Measurements from ENCODE around the gene FRG1.
"Not testable (repeated sequence)": the region's sequence is repeated elsewhere in the genome, so short reads cannot be mapped to it uniquely, and the experiment has no call there.

The FRG1 gene

DNA sequence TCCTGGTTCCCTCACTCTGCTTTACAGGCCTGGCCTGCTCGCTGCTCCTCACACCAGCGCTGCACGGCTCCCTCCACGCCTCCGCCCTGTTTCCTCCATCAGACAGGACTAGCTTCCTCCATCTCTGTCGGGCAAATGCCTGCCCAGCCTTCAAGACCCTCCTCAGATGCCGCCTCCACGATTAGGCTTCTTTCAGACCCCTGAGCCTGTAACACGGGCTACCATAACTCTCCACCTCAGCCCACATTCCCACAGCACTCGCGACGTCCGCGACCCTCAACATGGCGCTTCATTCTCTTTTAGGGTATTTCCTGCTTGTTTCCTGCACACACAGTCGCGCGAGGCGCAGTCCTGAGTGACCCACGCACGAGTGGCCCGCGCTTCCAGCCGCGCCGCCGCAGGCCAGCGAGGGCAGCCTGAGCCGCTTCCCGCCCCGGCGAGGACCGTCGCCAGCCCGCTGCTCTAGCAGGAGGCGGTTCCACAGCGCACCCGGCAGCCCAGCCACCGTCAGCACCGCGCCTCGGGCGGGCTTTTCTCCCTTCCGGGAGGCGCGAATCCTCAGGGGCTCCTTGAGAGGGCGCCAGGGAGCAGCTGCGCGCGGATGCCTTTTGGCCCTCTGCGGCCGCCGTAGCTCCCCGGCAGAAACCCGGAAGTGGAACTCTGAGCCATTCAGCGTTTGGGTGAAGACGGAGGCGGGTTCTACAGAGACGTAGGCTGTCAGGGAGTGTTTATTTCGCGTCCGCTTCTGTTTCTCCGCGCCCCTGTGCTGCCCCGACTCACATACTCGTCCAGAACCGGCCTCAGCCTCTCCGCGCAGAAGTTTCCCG, at the start of gene FRG1:
Gene FRG1 (plus strand): TSS at position 695 of the 827 bp plus-strand sequence. CDS start 138 bp downstream, outside the sequence.
- DNase-seq: no peak

DNA sequence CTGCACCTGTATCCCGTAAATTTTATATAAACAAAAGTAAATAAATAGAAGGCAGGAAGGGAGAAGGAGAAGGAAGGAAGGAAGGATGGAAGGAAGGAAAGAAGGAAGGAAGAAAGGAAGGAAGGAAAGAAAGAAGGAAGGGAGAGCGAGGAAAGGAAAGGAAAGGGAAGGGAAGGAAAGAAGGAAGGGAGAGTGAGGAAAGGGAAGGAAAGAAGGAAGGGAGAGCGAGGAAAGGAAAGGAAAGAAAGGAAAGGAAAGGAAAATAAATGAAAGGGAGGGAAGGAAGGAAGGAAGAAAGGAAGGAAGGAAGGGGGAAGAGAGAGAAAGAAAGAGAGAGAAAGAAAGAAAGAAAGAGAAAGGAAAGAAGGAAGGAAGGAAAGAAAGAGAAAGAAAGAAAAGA, 43.0 kb upstream of the FRG1 start:
- no peak for DNase-seq

DNA sequence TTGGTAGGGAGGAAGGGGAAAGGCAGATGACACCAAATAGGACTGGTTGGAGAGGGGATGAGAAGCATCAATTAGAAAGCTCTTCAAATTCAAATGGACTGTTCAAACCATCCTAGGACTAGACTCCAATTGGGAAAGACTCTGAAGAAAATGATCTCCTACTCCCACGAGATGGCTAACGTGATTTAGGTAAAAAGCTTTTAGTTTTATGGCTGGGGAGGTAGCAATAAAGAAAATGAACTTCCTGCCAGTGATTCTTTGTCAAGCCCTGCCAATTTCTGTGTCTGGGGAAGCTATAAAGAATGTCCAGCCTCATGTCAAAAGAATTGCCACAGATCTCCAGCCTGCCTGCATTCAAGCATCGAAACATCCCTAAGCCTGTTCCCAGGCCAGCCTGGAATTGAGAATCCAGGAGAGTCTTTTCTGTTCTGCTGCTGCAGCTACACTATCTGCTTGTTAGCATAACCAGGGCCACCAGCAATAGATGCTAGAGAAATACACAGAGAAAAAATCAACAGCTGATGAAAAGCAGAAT, 41.1 kb upstream of the FRG1 start:
- not testable (repeated sequence) for DNase-seq

DNA sequence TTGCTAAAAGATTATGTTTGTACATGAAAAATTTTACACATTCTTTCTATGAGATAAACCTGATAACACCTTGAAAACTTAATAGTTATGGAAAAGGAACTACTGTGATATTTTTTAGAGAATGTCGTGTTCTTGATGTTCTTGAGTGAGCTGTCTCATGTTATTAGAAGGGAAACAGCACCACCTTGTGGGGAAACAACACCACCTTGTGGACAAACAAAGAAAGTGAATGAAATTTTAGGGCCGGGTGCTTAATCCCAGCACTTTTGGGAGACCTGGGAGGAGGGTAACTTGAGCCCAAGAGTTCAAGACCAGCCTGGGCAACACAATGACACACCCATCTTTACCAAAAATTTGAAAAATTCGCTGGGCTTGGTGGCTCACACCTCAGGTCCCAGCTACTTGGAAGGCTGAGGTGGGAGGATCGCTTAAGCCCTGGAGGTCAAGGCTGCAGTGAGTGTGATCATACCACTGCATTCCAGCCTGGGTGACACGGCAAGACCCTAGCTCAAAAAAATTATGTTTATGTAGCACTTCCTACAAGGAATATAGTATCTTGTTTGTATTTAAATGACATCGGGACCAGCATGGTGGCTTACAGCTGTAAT, 36.1 kb upstream of the FRG1 start:
- DNase-seq: not testable (repeated sequence)

GRCh38 chr4:189912170-189912569, 28.5 kb upstream of the FRG1 start:
- no peak for DNase-seq

GRCh38 chr4:189917161-189917891, 23.3 kb upstream of the FRG1 start:
- no peak for DNase-seq

- no peak for DNase-seq
These were observed 19.6 kb upstream of the FRG1 start for GRCh38 chr4:189921058-189921457.

DNA sequence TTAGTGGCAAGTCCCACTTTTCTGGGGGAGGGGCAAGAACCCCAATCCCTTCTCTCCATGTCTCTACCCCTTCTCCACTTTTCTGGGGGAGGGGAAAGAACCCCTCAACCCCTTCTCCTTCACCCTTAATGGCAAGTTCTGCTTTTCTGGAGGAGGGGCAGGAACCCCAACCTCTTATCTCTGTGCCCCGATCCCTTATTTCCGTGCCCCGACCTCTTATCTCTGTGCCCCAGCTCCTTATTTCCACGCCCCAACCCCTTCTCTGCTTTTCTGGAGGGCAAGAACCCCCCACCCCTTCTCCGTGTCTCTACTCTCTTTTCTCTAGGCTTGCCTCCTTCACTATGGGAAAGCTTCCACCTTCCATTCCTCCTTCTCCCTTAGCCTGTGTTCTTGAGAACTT, 13.9 kb upstream of the FRG1 start:
- not testable (repeated sequence) for DNase-seq

- DNase-seq: no peak
These were observed 356 bp downstream of the FRG1 start for GRCh38 chr4:189941005-189941450.

DNA sequence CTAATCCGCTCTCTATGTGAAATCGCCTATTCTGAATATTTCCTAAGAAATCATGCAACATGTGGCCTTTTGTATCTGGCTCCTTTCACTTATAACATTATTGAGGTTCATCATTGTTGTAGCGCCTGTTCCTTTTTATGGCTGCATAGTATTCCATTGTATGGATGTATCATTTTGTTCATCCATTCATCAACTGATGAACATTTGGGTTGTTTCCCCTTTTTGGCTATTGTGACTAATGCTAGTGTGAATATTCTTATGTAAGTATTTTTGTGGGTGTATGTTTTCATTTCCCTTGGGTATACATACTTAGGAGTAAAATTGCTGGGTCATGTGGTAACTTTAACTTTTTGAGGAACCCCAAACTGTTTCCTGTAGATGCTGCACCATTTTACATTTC, 1.7 kb downstream of the FRG1 start:
- DNase-seq: not testable (repeated sequence)

- DNase-seq: not testable (repeated sequence)
These were observed 3.4 kb downstream of the FRG1 start for GRCh38 chr4:189944077-189944476.

DNA sequence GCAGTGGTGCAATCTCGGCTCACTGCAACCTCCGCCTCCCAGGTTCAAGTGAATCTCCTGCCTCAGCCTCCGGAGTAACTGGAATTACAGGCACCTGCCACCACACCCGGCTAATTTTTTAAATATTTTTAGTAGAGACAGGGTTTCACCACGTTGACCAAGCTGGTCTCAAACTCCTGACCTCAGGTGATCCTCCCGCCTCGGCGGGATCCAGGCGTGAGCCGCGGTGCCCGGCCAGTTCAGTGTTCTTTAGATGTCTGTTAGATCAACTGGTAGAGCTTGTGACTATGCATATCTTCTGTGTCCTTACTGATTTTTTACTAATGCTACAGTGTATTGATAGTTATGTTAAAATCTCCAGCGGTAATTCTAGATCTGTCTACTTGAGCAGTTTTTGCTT, 6.2 kb downstream of the FRG1 start:
- not testable (repeated sequence) for DNase-seq

- DNase-seq: not testable (repeated sequence)
These were observed 7.8 kb downstream of the FRG1 start for GRCh38 chr4:189948486-189948885.

- not testable (repeated sequence) for DNase-seq
These were observed 28.6 kb downstream of the FRG1 start for GRCh38 chr4:189969291-189969690.

- no peak for DNase-seq
These were observed 33.0 kb downstream of the FRG1 start for GRCh38 chr4:189973646-189974045.

DNA sequence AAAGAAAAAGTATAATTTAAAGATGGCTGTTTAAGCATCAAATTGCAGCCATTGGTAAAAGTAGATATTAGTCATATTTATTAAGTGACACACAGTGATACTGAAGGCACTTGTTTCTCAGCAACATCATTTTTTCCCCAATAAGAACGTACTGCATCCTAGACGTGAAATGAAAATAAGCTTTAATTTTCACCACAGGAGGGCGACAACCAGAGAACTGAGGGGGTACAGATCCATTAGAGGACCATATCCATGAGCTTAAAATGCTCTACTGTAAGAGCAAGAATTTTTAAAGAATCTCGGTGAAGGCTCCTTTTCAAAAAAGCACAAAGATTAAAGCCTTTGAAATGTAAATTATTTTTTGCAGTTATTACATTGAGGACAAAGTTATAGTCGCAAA, 33.4 kb downstream of the FRG1 start:
- no peak for DNase-seq

DNA sequence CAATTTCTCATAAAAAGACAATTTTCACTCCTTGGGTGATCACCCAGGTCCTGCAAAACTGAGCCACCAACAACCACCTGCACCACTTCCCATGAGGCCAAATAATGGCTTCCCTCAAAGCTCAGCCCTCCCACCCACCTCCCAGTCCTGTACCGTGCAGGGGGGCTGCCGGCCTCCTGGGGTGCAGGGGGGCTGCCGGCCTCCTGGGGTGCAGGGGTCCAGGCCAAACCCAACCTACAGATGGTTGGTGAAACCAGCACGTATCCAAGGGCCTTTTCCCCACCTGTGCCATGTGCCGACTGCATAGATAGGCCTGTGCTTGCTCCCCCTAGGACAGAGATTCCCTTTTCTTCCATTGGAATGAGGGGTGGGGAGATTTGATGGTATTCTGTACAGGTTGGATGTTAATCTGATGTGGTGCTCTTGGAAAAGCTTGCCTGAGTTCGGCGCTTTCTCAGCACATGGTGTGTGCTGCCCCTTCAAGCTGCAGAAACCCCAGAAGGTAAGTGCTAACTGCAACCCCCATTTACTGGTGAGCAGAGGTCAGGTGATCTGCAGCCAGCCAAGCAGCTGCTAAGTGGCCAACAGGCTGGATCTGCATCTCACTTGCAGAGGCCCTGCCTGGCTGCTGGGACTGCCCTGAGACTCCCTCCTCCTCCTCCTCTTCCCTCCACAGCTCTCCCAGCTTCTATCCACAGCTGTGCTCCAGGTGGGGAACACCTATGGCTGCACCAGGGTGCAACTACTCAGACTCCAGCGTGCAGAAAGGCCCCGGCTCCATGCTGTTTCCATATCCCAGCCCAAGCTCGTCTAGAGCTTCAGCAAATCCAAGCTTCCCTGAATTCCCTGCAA, 38.8 kb downstream of the FRG1 start:
- no peak for DNase-seq

DNA sequence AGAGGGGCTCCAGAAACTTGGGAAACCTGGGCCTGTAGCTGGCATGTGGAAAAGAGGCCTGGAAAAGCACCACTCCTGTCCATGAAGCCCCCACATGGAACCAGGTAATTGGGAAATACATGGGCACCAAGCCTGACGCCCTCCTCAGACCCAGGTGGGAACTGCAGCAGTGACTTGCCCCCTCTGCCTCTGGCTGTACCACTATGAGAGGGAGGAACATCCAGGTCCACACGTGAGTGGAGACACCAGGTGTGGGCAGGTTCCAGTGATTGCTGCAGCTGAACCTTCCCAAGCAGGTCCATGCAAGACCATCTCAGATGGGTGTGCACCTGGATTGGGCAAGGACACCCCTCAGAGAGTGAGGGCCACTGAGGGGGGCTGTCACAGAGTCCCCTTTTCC, 39.6 kb downstream of the FRG1 start:
- not testable (repeated sequence) for DNase-seq

DNA sequence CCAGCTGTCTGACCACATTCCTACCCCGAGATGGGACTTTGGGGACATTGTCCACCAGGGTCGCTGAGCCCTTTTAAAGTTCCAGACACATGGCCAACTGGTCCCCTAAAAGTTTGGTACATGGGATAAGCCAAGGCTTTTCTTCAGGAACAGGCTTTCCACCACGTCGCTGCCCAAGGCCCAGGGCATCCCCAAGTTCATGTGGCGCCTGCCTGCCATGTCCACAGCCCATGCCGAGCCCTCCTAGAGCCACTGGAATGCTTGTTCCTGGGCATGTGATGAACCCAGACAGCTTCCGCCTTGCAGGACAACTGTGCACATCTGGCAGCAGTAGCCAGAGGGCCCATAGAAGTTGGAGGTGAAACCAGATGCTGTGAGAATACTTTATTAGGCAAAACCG, 41.3 kb downstream of the FRG1 start:
- no peak for DNase-seq

DNA sequence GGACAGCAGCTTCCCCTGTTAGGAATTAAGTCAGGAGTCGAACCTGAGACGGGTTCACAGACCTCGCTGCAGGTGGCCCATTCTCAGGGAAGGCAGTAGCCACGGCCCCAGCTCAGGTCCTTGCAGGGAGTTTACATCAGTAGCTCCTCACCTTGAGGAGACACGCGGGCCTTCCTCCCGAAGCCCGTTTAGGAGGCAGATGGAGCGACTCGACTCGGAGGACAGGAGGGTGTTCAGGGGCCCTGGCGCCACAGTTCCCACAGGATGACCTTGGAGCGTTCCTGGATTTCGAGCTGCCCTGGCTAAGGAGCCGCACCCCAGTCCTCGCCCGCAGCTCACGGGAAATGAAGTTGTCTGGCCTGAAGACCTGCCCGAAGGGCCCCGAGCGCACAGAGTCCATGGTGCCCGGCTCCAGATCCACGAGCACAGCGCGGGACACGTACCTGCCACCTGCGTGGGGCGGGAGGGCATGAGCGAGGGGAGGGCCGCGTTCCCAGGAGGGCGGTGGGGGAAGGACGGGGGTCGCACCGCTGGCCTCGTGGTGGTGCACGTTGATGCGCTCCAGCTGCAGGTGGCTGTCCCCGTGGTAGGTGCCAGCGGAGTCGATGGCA, 43.3 kb downstream of the FRG1 start:
- not testable (repeated sequence) for DNase-seq

DNA sequence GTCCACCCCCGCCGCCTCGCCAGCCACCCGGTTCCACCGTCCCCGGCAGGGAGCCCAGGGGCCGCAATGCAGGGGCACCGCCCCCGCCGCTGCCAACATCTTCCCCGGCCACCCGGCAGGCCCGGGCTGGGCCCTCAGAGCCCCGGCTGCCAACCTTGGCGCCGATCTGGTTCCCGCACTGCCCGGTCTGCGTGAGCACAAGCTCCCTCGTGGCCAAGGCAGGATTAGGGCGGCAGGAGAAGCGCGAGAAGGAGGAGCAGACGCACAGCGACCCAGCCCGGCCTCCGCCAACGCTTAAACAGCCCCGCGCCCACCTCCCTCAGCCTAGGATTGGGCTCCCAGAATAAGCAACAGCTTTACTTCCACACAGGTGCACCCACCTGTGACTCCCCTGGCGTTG, 44.0 kb downstream of the FRG1 start:
- DNase-seq: not testable (repeated sequence)

Measured in SHP77 (cell line).